DMS153 (cell line): ENCODE results near the gene PTPRC.
A peak's percentile ranks its signal among the peaks of the same experiment; 100 is the strongest.

Source experiments
- DNase-seq: peaks from one replicate; lab custom pipeline; 2025; lab: John Stamatoyannopoulos, UW

Gene PTPRC

GRCh38 chr1:198647055-198647454 lies 8.2 kb downstream of the PTPRC start:
- no peak for DNase-seq

- no peak for DNase-seq
These were observed 9.8 kb downstream of the PTPRC start for GRCh38 chr1:198648592-198648991.

GRCh38 chr1:198649232-198649967 lies 10.6 kb downstream of the PTPRC start:
- DNase-seq: no peak

GRCh38 chr1:198649968-198650338 lies 11.1 kb downstream of the PTPRC start:
- no peak for DNase-seq

GRCh38 chr1:198650506-198650905 lies 11.7 kb downstream of the PTPRC start:
- no peak for DNase-seq

- no peak for DNase-seq
These were observed 13.0 kb downstream of the PTPRC start for GRCh38 chr1:198651650-198652400.

- no peak for DNase-seq
These were observed 15.1 kb downstream of the PTPRC start for GRCh38 chr1:198653808-198654413.

GRCh38 chr1:198655459-198656121 lies 16.8 kb downstream of the PTPRC start:
- no peak for DNase-seq

- peak; percentile 7 for DNase-seq
These were observed 17.7 kb downstream of the PTPRC start for GRCh38 chr1:198656500-198656932.

- DNase-seq: no peak
These were observed 18.8 kb downstream of the PTPRC start for GRCh38 chr1:198657550-198658064.

- DNase-seq: no peak
These were observed 21.8 kb downstream of the PTPRC start for GRCh38 chr1:198660341-198661261.

- no peak for DNase-seq
These were observed 24.0 kb downstream of the PTPRC start for GRCh38 chr1:198662821-198663220.

GRCh38 chr1:198664068-198664788 lies 25.4 kb downstream of the PTPRC start:
- no peak for DNase-seq

GRCh38 chr1:198667186-198667585 lies 28.3 kb downstream of the PTPRC start:
- no peak for DNase-seq

- DNase-seq: no peak
These were observed 29.0 kb downstream of the PTPRC start for GRCh38 chr1:198667807-198668206.

GRCh38 chr1:198669023-198669698 lies 30.3 kb downstream of the PTPRC start:
- no peak for DNase-seq

- no peak for DNase-seq
These were observed 30.9 kb downstream of the PTPRC start for GRCh38 chr1:198669771-198670170.

- DNase-seq: no peak
These were observed 32.3 kb downstream of the PTPRC start for GRCh38 chr1:198671136-198671535.

GRCh38 chr1:198672124-198672523 lies 33.3 kb downstream of the PTPRC start:
- DNase-seq: no peak

GRCh38 chr1:198674009-198674408 lies 35.2 kb downstream of the PTPRC start:
- no peak for DNase-seq
